ENCODE measurements around the gene EXOSC10.

The EXOSC10 gene

GRCh38 chr1:11109047-11109760 is 9.5 kb upstream of the EXOSC10 start:
- no peak overlapping the region for H4K8ac ChIP-seq (ENCODE audit: low read depth, low read length)
- H3K4me1 ChIP-seq (ENCODE audit: control insufficient read depth in 2 of 2, insufficient read depth in 1 of 2, low read depth in 1 of 2, low read length in 2 of 2), result no peaks in the 10 kb centered on the region
- H3K23ac ChIP-seq (ENCODE audit: low read depth, low read length, poor library complexity), result no peak overlapping the region
- no peak overlapping the region for H3K27ac ChIP-seq (replicated peaks; ENCODE audit: low read length)
- no peak overlapping the region for H2BK120ac ChIP-seq (ENCODE audit: low read depth, low read length)
- H2AFZ ChIP-seq (ENCODE audit: low read length), result no peak overlapping the region
- no peak overlapping the region for H2BK15ac ChIP-seq (ENCODE audit: low read length)
- H3K36me3 ChIP-seq (replicated peaks in 1 of 2; ENCODE audit: control insufficient read depth in 2 of 2, insufficient read depth in 2 of 2, low read length in 2 of 2), result peaks cover 26 to 85% of the 10 kb centered on the region in 2 donors
- no peak overlapping the region for H2BK5ac ChIP-seq (ENCODE audit: low read length)
- no peak overlapping the region for H3K4me3 ChIP-seq (ENCODE audit: low read length in 2 of 2)
- no peaks in the 10 kb centered on the region for H3K9me3 ChIP-seq (replicated peaks in 1 of 2; ENCODE audit: control insufficient read depth in 2 of 2, insufficient read depth in 1 of 2, low read depth in 1 of 2, low read length in 2 of 2)
- H3K79me1 ChIP-seq (ENCODE audit: low read depth, low read length), result no peaks in the 10 kb centered on the region
- peaks cover 0 to under 1% (median 0%) of the 10 kb centered on the region in 3 experiments for H3K27me3 ChIP-seq (ENCODE audit: control insufficient read depth in 3 of 3, insufficient read depth in 3 of 3, low read depth in 1 of 3, low read length in 3 of 3)
- no CpG with 5 or more reads among the region's 7 CpGs for WGBS, 2 donors (ENCODE audit: extremely low coverage in 2 of 2, insufficient read length in 2 of 2, insufficient replicate concordance in 1 of 2)
- no peak overlapping the region for H4K91ac ChIP-seq (ENCODE audit: low read depth, low read length, poor library complexity)
- H3K9ac ChIP-seq (ENCODE audit: low read depth, low read length, poor library complexity), result no peak overlapping the region
- no peak overlapping the region for H2BK12ac ChIP-seq (ENCODE audit: low read length)
- H3K4ac ChIP-seq (ENCODE audit: low read length), result no peak overlapping the region
- no peak overlapping the region for H2AK5ac ChIP-seq (ENCODE audit: low read depth, low read length)
- no peak overlapping the region for H3K14ac ChIP-seq (ENCODE audit: low read length)
- no peak overlapping the region for H3K18ac ChIP-seq (ENCODE audit: low read length)
- DNase-seq (ENCODE audit: low spot score), result no peak
- H3K4me2 ChIP-seq (ENCODE audit: insufficient read depth, low read length, poor library complexity, severe bottlenecking), result no peak overlapping the region

GRCh38 chr1:11107599-11107998 is 7.9 kb upstream of the EXOSC10 start:
- no CpG with 5 or more reads among the region's 5 CpGs for WGBS, 2 donors (ENCODE audit: extremely low coverage in 2 of 2, insufficient read length in 2 of 2, insufficient replicate concordance in 1 of 2)
- Histone ChIP-seq H2BK120ac (ENCODE audit: low read depth, low read length) (no peak overlapping the region), H3K9me3 (replicated peaks in 1 of 2; ENCODE audit: control insufficient read depth in 2 of 2, insufficient read depth in 1 of 2, low read depth in 1 of 2, low read length in 2 of 2) (no peaks in the 10 kb centered on the region), H2BK15ac (ENCODE audit: low read length) (no peak overlapping the region), H2BK12ac (ENCODE audit: low read length) (no peak overlapping the region), H3K4me1 (ENCODE audit: control insufficient read depth in 2 of 2, insufficient read depth in 1 of 2, low read depth in 1 of 2, low read length in 2 of 2) (no peaks in the 10 kb centered on the region), H3K79me1 (ENCODE audit: low read depth, low read length) (no peaks in the 10 kb centered on the region), H3K27me3 (ENCODE audit: control insufficient read depth in 3 of 3, insufficient read depth in 3 of 3, low read depth in 1 of 3, low read length in 3 of 3) (no peaks in the 10 kb centered on the region), H2AFZ (ENCODE audit: low read length) (no peak overlapping the region), H4K8ac (ENCODE audit: low read depth, low read length) (no peak overlapping the region), H3K4me3 (ENCODE audit: low read length in 2 of 2) (no peak overlapping the region), H3K18ac (ENCODE audit: low read length) (no peak overlapping the region), H3K4me2 (ENCODE audit: insufficient read depth, low read length, poor library complexity, severe bottlenecking) (no peak overlapping the region), H3K4ac (ENCODE audit: low read length) (no peak overlapping the region), H4K91ac (ENCODE audit: low read depth, low read length, poor library complexity) (no peak overlapping the region), H3K23ac (ENCODE audit: low read depth, low read length, poor library complexity) (no peak overlapping the region), H2BK5ac (ENCODE audit: low read length) (no peak overlapping the region), H3K36me3 (replicated peaks in 1 of 2; ENCODE audit: control insufficient read depth in 2 of 2, insufficient read depth in 2 of 2, low read length in 2 of 2) (peaks cover 21 to 69% of the 10 kb centered on the region in 2 donors), H3K14ac (ENCODE audit: low read length) (no peak overlapping the region), H3K27ac (replicated peaks; ENCODE audit: low read length) (no peak overlapping the region), H2AK5ac (ENCODE audit: low read depth, low read length) (no peak overlapping the region), H3K9ac (ENCODE audit: low read depth, low read length, poor library complexity) (no peak overlapping the region)
- DNase-seq (ENCODE audit: low spot score), result no peak

GRCh38 chr1:11105586-11105985 is 5.9 kb upstream of the EXOSC10 start:
- Histone ChIP-seq H4K8ac (ENCODE audit: low read depth, low read length) (no peak overlapping the region), H2AK5ac (ENCODE audit: low read depth, low read length) (no peak overlapping the region), H3K27me3 (ENCODE audit: control insufficient read depth in 3 of 3, insufficient read depth in 3 of 3, low read depth in 1 of 3, low read length in 3 of 3) (no peaks in the 10 kb centered on the region), H2BK5ac (ENCODE audit: low read length) (no peak overlapping the region), H3K4me3 (ENCODE audit: low read length in 2 of 2) (no peak overlapping the region), H3K23ac (ENCODE audit: low read depth, low read length, poor library complexity) (no peak overlapping the region), H3K9me3 (replicated peaks in 1 of 2; ENCODE audit: control insufficient read depth in 2 of 2, insufficient read depth in 1 of 2, low read depth in 1 of 2, low read length in 2 of 2) (no peaks in the 10 kb centered on the region), H3K14ac (ENCODE audit: low read length) (no peak overlapping the region), H3K27ac (replicated peaks; ENCODE audit: low read length) (no peak overlapping the region), H3K4me1 (ENCODE audit: control insufficient read depth in 2 of 2, insufficient read depth in 1 of 2, low read depth in 1 of 2, low read length in 2 of 2) (no peaks in the 10 kb centered on the region), H3K4me2 (ENCODE audit: insufficient read depth, low read length, poor library complexity, severe bottlenecking) (no peak overlapping the region), H3K79me1 (ENCODE audit: low read depth, low read length) (no peaks in the 10 kb centered on the region), H3K18ac (ENCODE audit: low read length) (no peak overlapping the region), H3K4ac (ENCODE audit: low read length) (no peak overlapping the region), H2BK15ac (ENCODE audit: low read length) (no peak overlapping the region), H4K91ac (ENCODE audit: low read depth, low read length, poor library complexity) (no peak overlapping the region), H3K36me3 (replicated peaks in 1 of 2; ENCODE audit: control insufficient read depth in 2 of 2, insufficient read depth in 2 of 2, low read length in 2 of 2) (peaks cover 16 to 50% of the 10 kb centered on the region in 2 donors), H2BK120ac (ENCODE audit: low read depth, low read length) (no peak overlapping the region), H2BK12ac (ENCODE audit: low read length) (no peak overlapping the region), H3K9ac (ENCODE audit: low read depth, low read length, poor library complexity) (no peak overlapping the region), H2AFZ (ENCODE audit: low read length) (no peak overlapping the region)
- no peak for DNase-seq (ENCODE audit: low spot score)
- no CpG with 5 or more reads among the region's 10 CpGs for WGBS, 2 donors (ENCODE audit: extremely low coverage in 2 of 2, insufficient read length in 2 of 2, insufficient replicate concordance in 1 of 2)

DNA sequence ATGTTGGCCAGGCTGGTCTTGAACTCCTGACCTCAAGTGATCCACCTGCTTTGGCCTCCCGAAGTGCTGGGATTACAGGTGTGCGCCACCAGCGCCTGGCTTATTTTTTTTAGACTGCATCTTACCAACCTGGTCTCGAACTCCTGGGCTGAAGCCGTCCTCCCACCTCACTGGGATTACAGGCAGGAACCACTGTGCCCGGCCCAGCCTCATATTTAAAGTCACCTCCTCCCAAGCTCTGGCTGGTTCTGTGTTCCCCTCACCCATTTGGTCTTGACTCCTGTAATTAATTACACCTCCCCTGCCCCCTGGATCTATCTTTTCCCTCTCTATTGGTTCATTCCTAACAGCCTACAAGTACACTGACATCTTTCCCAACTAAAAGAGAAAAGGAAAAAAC is 1.7 kb upstream of the EXOSC10 start:
- no peaks in the 10 kb centered on the region for H3K9me3 ChIP-seq (replicated peaks in 1 of 2; ENCODE audit: control insufficient read depth in 2 of 2, insufficient read depth in 1 of 2, low read depth in 1 of 2, low read length in 2 of 2)
- peaks cover 10 to 32% of the 10 kb centered on the region in 2 donors for H3K36me3 ChIP-seq (replicated peaks in 1 of 2; ENCODE audit: control insufficient read depth in 2 of 2, insufficient read depth in 2 of 2, low read length in 2 of 2)
- no peak overlapping the region for H3K14ac ChIP-seq (ENCODE audit: low read length)
- H2BK15ac ChIP-seq (ENCODE audit: low read length), result no peak overlapping the region
- peaks cover 3 to 4% of the 10 kb centered on the region in 2 donors for H3K4me1 ChIP-seq (ENCODE audit: control insufficient read depth in 2 of 2, insufficient read depth in 1 of 2, low read depth in 1 of 2, low read length in 2 of 2)
- no peak overlapping the region for H3K18ac ChIP-seq (ENCODE audit: low read length)
- no peak overlapping the region for H3K23ac ChIP-seq (ENCODE audit: low read depth, low read length, poor library complexity)
- no peak for DNase-seq (ENCODE audit: low spot score)
- H3K4me3 ChIP-seq (ENCODE audit: low read length in 2 of 2), result no peak overlapping the region
- no peak overlapping the region for H2AFZ ChIP-seq (ENCODE audit: low read length)
- H3K27me3 ChIP-seq (ENCODE audit: control insufficient read depth in 3 of 3, insufficient read depth in 3 of 3, low read depth in 1 of 3, low read length in 3 of 3), result no peaks in the 10 kb centered on the region
- H4K91ac ChIP-seq (ENCODE audit: low read depth, low read length, poor library complexity), result no peak overlapping the region
- H2BK120ac ChIP-seq (ENCODE audit: low read depth, low read length), result no peak overlapping the region
- H2AK5ac ChIP-seq (ENCODE audit: low read depth, low read length), result no peak overlapping the region
- WGBS, 2 donors (ENCODE audit: extremely low coverage in 2 of 2, insufficient read length in 2 of 2, insufficient replicate concordance in 1 of 2), result no CpG with 5 or more reads among the region's 6 CpGs
- H2BK12ac ChIP-seq (ENCODE audit: low read length), result no peak overlapping the region
- no peak overlapping the region for H3K27ac ChIP-seq (replicated peaks; ENCODE audit: low read length)
- H4K8ac ChIP-seq (ENCODE audit: low read depth, low read length), result no peak overlapping the region
- H3K9ac ChIP-seq (ENCODE audit: low read depth, low read length, poor library complexity), result no peak overlapping the region
- H3K4me2 ChIP-seq (ENCODE audit: insufficient read depth, low read length, poor library complexity, severe bottlenecking), result no peak overlapping the region
- peaks cover 5% of the 10 kb centered on the region for H3K79me1 ChIP-seq (ENCODE audit: low read depth, low read length)
- no peak overlapping the region for H2BK5ac ChIP-seq (ENCODE audit: low read length)
- H3K4ac ChIP-seq (ENCODE audit: low read length), result no peak overlapping the region
